HepG2 (cell line): Measurements from ENCODE around the gene STXBP2. TPM values are rescaled to one million over a fixed set of nuclear protein-coding genes. Genes with fewer than 3 reads are reported as not detected.

ENCODE experiments used
- ATAC-seq: fragments of 200-7000 bp; cut with Tn5 transposase; 3 replicates; pipeline ENCODE4 v1.9.1; 2020; ENCODE audit warnings: mild to moderate bottlenecking, moderate library complexity
- BruUV-seq: library from RNA; stranded (reverse); fragments of 400-500 nt; replicated peaks from 2 replicates; lab custom pipeline; 2021; lab: Mats Ljungman, UMichigan
- CTCF ChIA-PET: fragments of 300-600 bp; formaldehyde crosslinking; extraction: SDS; loops from one replicate; lab custom pipeline; 2021; ENCODE audit warnings: low total read pairs, inconsistent platforms, low intra/inter-chr PET ratio; lab: Yijun Ruan, JAX
- POLR2A ChIA-PET: fragments of 350-600 bp; sonication (Branson Sonifier 250); formaldehyde crosslinking; loops from one replicate; lab custom pipeline; 2020; ENCODE audit warnings: antibody characterized with exemption, inconsistent platforms; lab: Yijun Ruan, JAX
- DNase-seq: peaks from one replicate; pipeline ENCODE4 v3.0.0-alpha.2; 2015; ENCODE audit warnings: low spot score
- FAIRE-seq: peaks from 3 replicates; lab custom pipeline; 2011; peaks lifted over from hg19 to GRCh38; lab: Jason Lieb, UNC
- H2AFZ ChIP-seq: one replicate; pipeline ENCODE4 v1.6.1; 2011; ENCODE audit warnings: low read length, inconsistent platforms
- H3K27ac ChIP-seq: fragments of 300-600 bp; 3 replicates; pipeline ENCODE4 v1.8.0; 2011; ENCODE audit warnings: mixed run types, mild to moderate bottlenecking, mixed read lengths, low read length, inconsistent platforms; ENCODE audit not compliant: insufficient read depth; ENCODE audit errors: extremely low read length
- H3K27me3 ChIP-seq, 2 experiments: fragments of 200-600 bp in 1 of 2; 2 replicates in 1 of 2; 3 replicates in 1 of 2; pipeline versions ENCODE4 v1.6.0 to v1.8.0; 2011; ENCODE audit warnings: low read length in 2 of 2, mild to moderate bottlenecking in 2 of 2, moderate library complexity in 2 of 2, inconsistent platforms in 1 of 2; ENCODE audit not compliant: insufficient read depth in 2 of 2, control insufficient read depth in 1 of 2
- H3K36me3 ChIP-seq, 2 experiments: fragments of 200-600 bp in 1 of 2; replicated peaks in 1 of 2; 2 replicates in 1 of 2; 3 replicates in 1 of 2; pipeline versions ENCODE4 v1.5.1 to v1.8.0; 2011; ENCODE audit warnings: low read length in 2 of 2, inconsistent platforms in 1 of 2; ENCODE audit not compliant: insufficient read depth in 2 of 2, control insufficient read depth in 1 of 2
- H3K4me1 ChIP-seq: 2 replicates; pipeline ENCODE4 v1.5.1; 2012; ENCODE audit warnings: low read length, inconsistent platforms; ENCODE audit not compliant: insufficient read depth
- H3K4me2 ChIP-seq: 2 replicates; pipeline ENCODE4 v1.6.0; 2011; ENCODE audit warnings: low read depth, low read length, inconsistent platforms
- H3K4me3 ChIP-seq, 3 experiments: fragments of 200-600 bp in 1 of 3; sonication (generic), shearing (Covaris generic) in 1 of 3; replicated peaks in 1 of 3; 2 replicates each; pipeline ENCODE4 v1.5.1; 2011 to 2016; ENCODE audit warnings: low read length in 3 of 3, inconsistent platforms in 2 of 3, low read depth in 2 of 3, mild to moderate bottlenecking in 2 of 3, control low read depth in 1 of 3, mixed read lengths in 1 of 3; ENCODE audit not compliant: insufficient read depth in 1 of 3
- H3K79me2 ChIP-seq: one replicate; pipeline ENCODE4 v1.6.1; 2011; ENCODE audit warnings: low read length, inconsistent platforms; ENCODE audit not compliant: insufficient read depth
- H3K9ac ChIP-seq: 2 replicates; pipeline ENCODE4 v1.6.0; 2011; ENCODE audit warnings: mild to moderate bottlenecking, low read depth, low read length, inconsistent platforms; ENCODE audit not compliant: insufficient read depth
- H3K9me3 ChIP-seq: 2 replicates; pipeline ENCODE4 v1.5.1; 2012; ENCODE audit warnings: mild to moderate bottlenecking, low read length
- H4K20me1 ChIP-seq: 2 replicates; pipeline ENCODE4 v1.6.0; 2011; ENCODE audit warnings: inconsistent platforms, mild to moderate bottlenecking, low read length, moderate library complexity; ENCODE audit not compliant: insufficient read depth
- CENPT ChIP-seq: sonication (generic); formaldehyde crosslinking; IDR thresholded peaks from 2 replicates; pipeline ENCODE4 v1.8.0; 2022; ENCODE audit warnings: low read depth, mild to moderate bottlenecking, moderate library complexity, missing genetic modification reagents
- CREB1 ChIP-seq, 2 experiments: fragments of 450-650 bp in 1 of 2; IDR thresholded peaks; 2 replicates each; pipeline ENCODE4 v1.6.1; 2016 to 2017; ENCODE audit warnings: control low read depth in 1 of 2, mild to moderate bottlenecking in 1 of 2, missing compliant biosample characterization in 1 of 2, missing genetic modification characterization in 1 of 2
- CTCF ChIP-seq: sonication (generic); formaldehyde crosslinking; IDR thresholded peaks from 2 replicates; pipeline ENCODE4 v1.5.0; 2020; ENCODE audit warnings: mild to moderate bottlenecking, missing genetic modification reagents, moderate library complexity
- GATAD1 ChIP-seq: IDR thresholded peaks from 2 replicates; pipeline ENCODE4 v1.6.1; 2016; ENCODE audit warnings: missing genetic modification reagents, missing compliant biosample characterization
- HMG20A ChIP-seq: IDR thresholded peaks from 2 replicates; pipeline ENCODE4 v1.6.1; 2016; ENCODE audit warnings: borderline replicate concordance
- JUNB ChIP-seq: sonication (generic); formaldehyde crosslinking; IDR thresholded peaks from 2 replicates; pipeline ENCODE4 v1.8.0; 2022; ENCODE audit warnings: missing genetic modification reagents, mild to moderate bottlenecking, borderline replicate concordance
- SMC3 ChIP-seq: IDR thresholded peaks from 2 replicates; pipeline ENCODE4 v1.6.1; 2011; ENCODE audit warnings: low read length, improper control_type of control experiment
- SNAPC2 ChIP-seq: sonication (generic); formaldehyde crosslinking; IDR thresholded peaks from 2 replicates; pipeline ENCODE4 v1.8.1; 2022; ENCODE audit warnings: mild to moderate bottlenecking, missing genetic modification reagents
- STAG1 ChIP-seq: sonication (generic); formaldehyde crosslinking; IDR thresholded peaks from 2 replicates; pipeline ENCODE4 v1.4.0; 2020; ENCODE audit warnings: missing genetic modification reagents
- WGBS: methylation state at CpG from one replicate; pipeline ENCODE4 v1.1.6; 2017; ENCODE audit warnings: low lambda C conversion rate; 5-methylcytosine and 5-hydroxymethylcytosine counted together
- in situ Hi-C: cut with HindIII; loops from 2 replicates; pipeline ENCODE4 v1.10.0; 2017; ENCODE audit warnings: low pct_unique_long_range_greater_than_20kb; ENCODE audit not compliant: extremely low pct_ligation_motif_present
- intact Hi-C: fragments of 100-400 bp; cut with micrococcal nuclease; formaldehyde crosslinking; loops from one replicate; pipeline ENCODE4 v1.10.0; 2022; ENCODE audit not compliant: unreplicated experiment
- polyA plus RNA-seq, 8 experiments: library from polyadenylated mRNA; depleted of rRNA in 3 of 8; stranded (reverse) in 7 of 8; unstranded in 1 of 8; fragments of >200 nt; fragmentation: Illumina TruSeq in 4 of 8; extraction: Trizol in 4 of 8; gene quantifications; 2 replicates each; pipeline versions ENCODE4 v1.2.1 to v1.2.3, GENCODE V29; 2011 to 2016; ENCODE audit warnings: low read depth in 4 of 8, missing spikeins in 1 of 8, mixed read lengths in 1 of 8; ENCODE audit not compliant: insufficient read depth in 1 of 8
- total RNA-seq, 5 experiments: library from RNA; depleted of rRNA; stranded (reverse); fragments of >200 nt; fragmentation: Illumina TruSeq; extraction: Trizol; gene quantifications; 2 replicates each; pipeline ENCODE4 v1.2.3, GENCODE V29; 2016; ENCODE audit warnings: low read depth in 1 of 5

STXBP2 gene
- total and polyA plus RNA-seq, 2 of the 13 experiments (the other 11 are each of a cell fraction or from before 2014, with no cell fraction given), result 22.8 to 40.1 TPM

DNA sequence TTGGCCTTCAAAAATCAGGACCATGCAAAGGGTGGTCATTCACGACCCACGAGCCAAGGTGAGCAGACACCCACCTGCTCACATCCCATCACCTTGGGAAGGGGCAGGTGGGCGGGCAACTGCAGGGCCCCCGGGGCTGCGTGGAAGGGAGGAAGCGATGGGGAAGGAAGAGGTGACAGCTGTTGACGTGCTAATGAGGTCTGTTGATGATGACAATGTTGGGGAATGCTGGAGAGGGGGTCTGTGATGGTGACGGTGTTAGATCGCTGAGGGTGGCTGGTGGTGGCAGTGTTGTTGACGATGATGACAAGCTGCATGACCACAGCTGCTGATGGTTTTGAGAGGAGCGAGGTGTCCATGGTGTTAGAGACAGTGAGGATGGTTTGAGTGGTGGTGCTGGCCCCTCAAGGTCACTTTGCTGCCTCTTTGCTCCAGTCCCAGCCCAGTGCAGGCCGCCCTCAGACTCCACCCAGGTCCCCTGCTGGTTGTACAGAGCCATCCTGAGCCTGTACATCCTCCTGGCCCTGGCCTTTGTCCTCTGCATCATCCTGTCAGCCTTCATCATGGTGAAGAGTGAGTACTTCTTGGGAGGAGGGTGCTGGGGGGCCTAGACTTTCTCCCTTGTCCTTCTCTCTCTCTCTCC is 40.9 kb downstream of the STXBP2 start:
- in situ Hi-C loops, result no loop called here
- H2AFZ ChIP-seq, result no peak overlapping the region
- H3K9ac ChIP-seq, result no peak overlapping the region
- DNase-seq (peak; percentile 18), FAIRE-seq (no peak), ATAC-seq (peak; percentile 66)
- H3K36me3 ChIP-seq, result 0 out of 5 replicates have a peak, but pooled peaks cover 0 to 2% of the 10 kb centered on the region in 2 experiments
- WGBS, result 37% methylated on average over 10 of the region's 12 CpGs
- BruUV-seq, result no TSS peak
- H3K79me2 ChIP-seq, result peaks cover 5% of the 10 kb centered on the region
- peaks cover 3 to 20% of the 10 kb centered on the region in 2 experiments; a peak in 2 of 5 replicates for H3K27me3 ChIP-seq
- POLR2A ChIA-PET, result no interaction called here
- no peak for TF ChIP-seq GATAD1
- peak; percentile 18; the same call in 1 of the 2 replicates for TF ChIP-seq SMC3
- peak; percentile 62; the same call in 1 of the 2 replicates for TF ChIP-seq CREB1 (IDR thresholded peaks at IDR 0.05)
- no peak for TF ChIP-seq CREB1 (CRISPR knock-in tag; IDR thresholded peaks at IDR 0.05)
- TF ChIP-seq CTCF (CRISPR knock-in tag), result peak; percentile 35
- TF ChIP-seq JUNB (CRISPR knock-in tag), result 0 out of 2 replicates have a peak, but pooled peaks have one; percentile 19
- no peak for TF ChIP-seq SNAPC2 (CRISPR knock-in tag)
- no peak for TF ChIP-seq CENPT (CRISPR knock-in tag)
- TF ChIP-seq HMG20A, result no peak
- TF ChIP-seq STAG1, result 0 out of 2 replicates have a peak, but pooled peaks have one; percentile 9
- no peak overlapping the region for H3K27ac ChIP-seq
- no peak overlapping the region for H3K4me3 ChIP-seq
- H3K9me3 ChIP-seq, result no peaks in the 10 kb centered on the region
- peaks cover 36% of the 10 kb centered on the region for H3K4me1 ChIP-seq
- intact Hi-C loops, result no loop called here
- no peak overlapping the region for H3K4me2 ChIP-seq
- no peaks in the 10 kb centered on the region for H4K20me1 ChIP-seq
- CTCF ChIA-PET, result interaction anchor here (1.3 kb wide), 1 partner anchor 26 kb away, joined by 7 read pairs; no protein-coding TSS in a partner anchor
